Measurements from ENCODE around the gene INPP5A.

Gene INPP5A

DNA sequence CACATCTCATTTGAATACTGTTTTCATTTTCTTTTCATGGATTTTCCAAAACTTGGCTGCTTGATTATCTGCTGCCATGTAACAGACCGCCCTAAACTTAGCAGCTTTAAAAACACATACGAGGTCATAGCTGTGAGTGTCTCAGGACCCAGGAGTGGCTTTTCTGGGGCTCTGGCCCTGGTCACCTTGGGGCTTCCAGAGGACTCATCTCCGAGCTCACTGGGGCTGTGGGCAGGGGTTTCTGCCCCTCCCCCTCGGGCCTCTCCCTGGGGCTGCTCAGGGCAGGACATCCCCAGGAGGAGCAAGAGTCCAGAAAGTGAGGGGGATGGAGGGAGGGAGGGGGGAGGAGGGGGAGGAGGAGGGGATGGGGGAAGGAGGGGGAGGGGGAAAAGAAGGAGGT is 171.3 kb downstream of the INPP5A start:
- no peak for DNase-seq (ENCODE audit: low read depth)

GRCh38 chr10:132709471-132709951 is 171.9 kb downstream of the INPP5A start:
- no peak for DNase-seq (ENCODE audit: low read depth)

DNA sequence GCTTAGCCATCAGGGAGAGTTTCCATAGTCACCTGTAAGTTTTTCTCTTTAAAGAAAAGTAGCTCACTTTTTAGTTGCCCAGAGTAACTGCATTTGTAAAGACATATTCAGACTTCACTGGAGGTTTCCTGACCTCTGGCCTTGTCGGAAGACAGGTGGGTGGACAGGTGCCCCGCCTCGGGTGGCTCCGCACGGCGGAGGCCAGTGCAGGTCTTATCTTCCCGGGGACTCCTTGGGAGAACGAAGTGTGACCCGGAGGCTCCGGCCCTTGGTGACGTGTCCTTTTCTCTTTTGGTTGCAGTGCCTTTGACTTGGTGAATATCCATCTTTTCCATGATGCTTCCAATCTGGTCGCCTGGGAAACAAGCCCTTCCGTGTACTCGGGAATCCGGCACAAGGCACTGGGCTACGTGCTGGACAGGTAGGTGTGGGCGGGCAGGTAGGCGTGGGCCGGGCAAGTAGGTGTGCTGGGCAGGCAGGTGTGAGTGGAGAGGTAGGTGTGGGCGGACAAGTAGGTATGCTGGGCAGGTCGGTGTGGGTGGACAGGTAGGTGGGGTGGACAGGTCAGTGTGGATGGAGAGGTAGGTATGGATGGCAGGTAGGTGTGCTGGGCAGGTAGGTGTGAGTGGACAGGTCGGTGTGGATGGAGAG is 172.6 kb downstream of the INPP5A start:
- DNase-seq (ENCODE audit: low read depth), result no peak

GRCh38 chr10:132710746-132711612 is 173.4 kb downstream of the INPP5A start:
- no peak for DNase-seq (ENCODE audit: low read depth)

GRCh38 chr10:132711613-132712121 is 174.1 kb downstream of the INPP5A start:
- DNase-seq (ENCODE audit: low read depth), result no peak

DNA sequence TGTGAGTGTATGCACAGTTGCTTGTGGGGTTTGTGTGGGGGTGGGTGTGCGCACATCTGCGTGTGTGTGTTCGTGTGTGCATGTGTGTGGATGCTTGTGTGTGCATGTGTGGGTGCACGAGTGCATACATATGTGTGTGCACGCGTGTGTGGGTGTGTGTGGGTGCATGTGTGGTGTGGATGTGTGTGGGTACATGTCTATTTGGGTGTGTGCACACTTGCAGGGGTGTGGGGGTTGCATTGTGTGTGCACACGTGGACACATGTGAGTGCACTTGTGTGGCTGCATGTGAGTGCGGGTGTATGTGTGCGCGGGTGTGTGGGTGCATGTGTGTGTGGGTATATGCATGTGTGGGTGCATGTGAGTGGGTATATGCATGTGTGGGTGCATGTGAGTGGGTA is 174.7 kb downstream of the INPP5A start:
- no peak for DNase-seq (ENCODE audit: low read depth)

DNA sequence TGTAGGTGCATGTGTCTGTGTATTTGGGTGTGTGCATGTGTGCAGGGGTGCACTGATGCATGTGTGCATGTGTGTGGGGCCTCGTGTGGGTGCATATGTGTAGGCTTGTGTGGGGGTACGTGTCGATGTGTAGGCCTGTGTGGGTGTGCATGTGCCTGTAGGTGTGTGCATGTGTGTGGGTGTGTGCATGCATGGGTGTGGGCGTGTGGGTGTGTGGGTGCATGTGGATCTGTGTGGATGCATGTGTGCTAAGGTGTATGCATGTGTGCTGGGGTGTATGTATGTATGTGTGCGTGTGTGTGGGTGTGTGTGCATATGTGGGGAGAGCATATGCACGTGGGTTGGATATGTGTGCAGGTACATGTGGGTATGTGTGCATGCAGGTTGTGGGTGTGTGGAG is 175.2 kb downstream of the INPP5A start:
- DNase-seq (ENCODE audit: low read depth), result no peak

- DNase-seq (ENCODE audit: low read depth), result no peak
These were observed 176.0 kb downstream of the INPP5A start for GRCh38 chr10:132713421-132714095.

DNA sequence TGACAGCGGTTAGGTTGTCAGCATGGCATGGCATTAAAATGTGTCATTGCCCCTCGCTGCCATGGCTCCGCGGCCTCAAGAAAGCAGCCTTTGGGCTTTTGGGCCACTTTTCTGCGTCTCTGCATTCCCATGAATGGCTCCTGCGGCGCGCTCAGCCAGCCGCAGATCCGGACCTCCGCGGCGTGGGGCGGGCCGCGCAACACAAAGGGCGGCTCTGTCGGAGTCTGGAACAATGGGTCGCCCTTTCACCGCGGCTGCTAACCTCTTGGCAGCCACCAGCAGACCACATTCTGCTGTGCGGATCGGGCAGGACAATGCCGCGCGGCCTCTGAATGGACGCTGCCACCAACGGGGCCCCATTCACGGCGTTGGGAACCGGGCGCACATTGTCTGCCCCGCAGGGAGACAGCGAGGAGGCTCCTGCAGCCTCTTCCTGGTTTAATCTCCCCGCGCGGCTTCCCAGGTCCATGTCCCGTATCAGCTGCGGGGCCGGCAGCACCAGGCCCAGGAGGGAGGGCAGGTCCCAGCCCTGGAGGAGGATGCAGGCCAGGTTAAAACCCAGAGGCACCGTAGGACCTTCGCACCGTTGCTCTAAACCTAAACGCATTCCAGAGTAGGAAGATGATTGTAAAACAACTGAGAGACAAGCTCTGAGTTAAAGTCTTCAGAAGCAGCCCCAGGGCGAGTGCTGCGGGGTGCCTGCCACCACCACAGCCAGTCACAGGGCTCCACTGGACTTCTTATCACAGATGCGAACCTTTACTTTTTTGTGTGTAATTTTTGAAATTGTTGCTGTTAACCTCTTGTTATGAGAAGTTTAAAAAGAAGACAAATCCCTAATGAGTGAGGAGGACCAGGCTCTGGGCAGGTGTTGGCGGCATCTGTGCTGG is 176.8 kb downstream of the INPP5A start:
- no peak for DNase-seq (ENCODE audit: low read depth)

DNA sequence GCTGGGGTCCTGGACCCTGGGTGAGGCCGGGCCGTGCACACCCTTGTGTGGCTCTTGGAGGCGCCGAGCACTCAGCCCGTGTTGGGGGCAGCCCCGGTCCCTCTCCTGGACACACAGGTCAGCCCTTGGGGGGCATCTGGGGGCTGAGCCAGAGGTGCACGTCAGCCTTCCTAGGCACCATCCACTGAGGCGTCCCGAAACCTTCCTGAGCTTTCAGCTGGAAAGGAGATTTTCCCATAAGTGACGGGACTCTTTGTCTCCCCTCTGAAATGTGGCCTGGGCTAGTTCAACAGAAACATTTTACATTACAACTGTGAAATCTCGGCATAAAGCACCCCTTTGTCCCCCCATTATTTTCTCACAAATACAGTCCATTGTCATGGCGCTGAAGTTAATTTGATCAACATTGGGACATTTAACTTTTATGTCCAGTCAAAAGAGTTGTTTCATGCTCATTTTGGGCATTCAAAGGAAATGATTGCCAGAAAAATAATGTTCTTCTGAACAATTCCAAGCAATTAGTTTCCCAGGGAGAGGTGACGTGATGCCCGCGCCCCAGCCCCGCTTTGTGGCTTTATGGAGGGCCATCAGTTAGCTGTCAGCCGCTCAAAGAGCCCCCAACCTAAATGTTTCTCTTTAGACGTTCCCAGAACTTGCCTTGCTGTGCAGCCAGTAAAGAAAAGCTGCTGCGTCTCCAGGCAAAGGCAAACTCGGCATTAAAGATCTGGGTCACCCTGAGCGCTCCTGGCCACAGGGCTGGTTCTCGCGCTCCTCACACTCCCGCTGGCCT is 177.6 kb downstream of the INPP5A start:
- no peak for DNase-seq (ENCODE audit: low read depth)

DNA sequence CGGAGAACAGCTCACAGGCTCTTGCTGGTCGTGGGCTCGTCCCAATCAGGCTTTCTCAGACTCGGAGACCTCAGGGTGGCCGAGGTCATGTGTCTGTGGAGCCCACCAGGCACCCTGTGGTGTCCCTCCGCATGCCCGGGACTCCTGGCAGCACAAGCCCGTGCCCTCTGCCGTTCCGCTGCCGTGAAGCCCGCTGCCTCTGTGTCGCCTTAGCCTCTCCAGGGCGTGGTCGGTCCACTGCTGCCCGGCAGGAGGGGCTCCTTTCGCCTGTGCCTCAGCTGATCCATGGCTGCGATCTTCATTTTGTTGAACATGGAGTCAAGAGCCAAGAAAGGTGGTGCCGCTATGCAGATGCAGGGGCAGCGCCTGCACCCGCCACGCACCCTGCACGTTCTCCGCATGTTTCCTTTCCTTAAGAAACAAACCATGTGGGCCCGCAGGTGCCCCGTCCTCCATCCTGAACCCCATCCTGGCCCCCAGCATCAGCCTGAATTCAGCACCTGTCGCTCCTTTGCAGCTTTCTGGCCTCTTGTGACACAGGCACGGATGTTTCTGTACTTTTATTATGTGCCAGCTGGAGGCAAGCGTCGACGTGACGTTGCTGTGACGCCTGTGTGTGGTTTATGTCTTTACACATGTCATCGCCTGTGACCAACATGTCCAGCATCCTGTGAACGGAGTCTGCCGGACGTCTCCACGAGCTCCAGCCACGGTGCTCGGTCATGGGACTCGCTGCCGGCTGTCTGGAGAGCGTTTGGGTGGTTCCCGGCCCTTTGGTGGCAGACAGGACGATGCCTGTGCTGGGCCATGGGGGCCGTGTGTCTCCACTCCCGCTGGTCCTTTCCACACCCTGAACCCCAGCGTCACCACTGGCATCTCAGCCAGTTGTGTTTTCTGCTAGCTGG is 178.4 kb downstream of the INPP5A start:
- no peak for DNase-seq (ENCODE audit: low read depth)

- DNase-seq (ENCODE audit: low read depth), result no peak
These were observed 179.3 kb downstream of the INPP5A start for GRCh38 chr10:132716691-132717490.

GRCh38 chr10:132721725-132722124 is 184.1 kb downstream of the INPP5A start:
- DNase-seq (ENCODE audit: low read depth), result no peak

GRCh38 chr10:132722394-132723329 is 185.1 kb downstream of the INPP5A start:
- DNase-seq (ENCODE audit: low read depth), result no peak

GRCh38 chr10:132723330-132723970 is 185.9 kb downstream of the INPP5A start:
- no peak for DNase-seq (ENCODE audit: low read depth)

DNA sequence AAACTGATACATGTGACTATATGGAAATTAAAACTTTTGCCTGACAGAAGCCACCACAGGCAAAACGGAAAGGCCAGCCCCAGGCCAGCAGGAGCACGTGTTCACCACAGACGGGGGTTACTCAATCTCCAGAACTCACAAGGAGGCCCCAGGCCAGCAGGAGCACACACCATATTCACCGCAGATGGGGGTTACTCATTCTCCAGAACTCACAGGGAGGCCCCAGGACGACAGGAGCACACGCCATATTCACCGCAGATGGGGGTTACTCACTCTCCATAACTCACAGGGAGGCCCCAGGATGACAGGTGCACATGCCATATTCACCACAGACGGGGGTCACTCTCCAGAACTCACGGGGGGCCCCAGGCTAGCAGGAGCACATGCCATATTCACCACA is 186.9 kb downstream of the INPP5A start:
- no peak for DNase-seq (ENCODE audit: low read depth)

DNA sequence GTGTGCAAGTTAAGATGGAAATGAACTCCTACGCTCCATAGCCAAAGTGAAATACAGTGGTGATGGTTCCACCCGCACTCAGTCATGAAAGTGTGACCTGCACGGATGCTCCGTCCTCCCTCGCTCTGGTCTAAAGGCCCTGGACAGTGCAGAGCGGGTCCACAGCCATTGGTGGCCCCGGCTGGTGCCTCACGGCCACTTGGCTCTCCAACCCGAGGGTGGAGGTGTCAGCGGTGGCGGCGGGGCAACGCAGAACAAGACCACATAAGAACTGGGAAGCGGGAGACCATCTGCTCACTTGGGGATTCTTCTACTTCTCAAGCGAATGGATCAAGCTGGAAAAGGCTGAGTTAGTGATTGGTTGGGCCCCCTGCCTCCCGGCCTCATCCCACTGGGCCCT is 187.6 kb downstream of the INPP5A start:
- no peak for DNase-seq (ENCODE audit: low read depth)

All from HS-5 (cell line).